CD4-positive, alpha-beta T cell treated with Interleukin-6 for 4 hours (primary cell): ENCODE measurements around the gene ATP8B2.
"Not testable (repeated sequence)": the region's sequence is repeated elsewhere in the genome, so short reads cannot be mapped to it uniquely, and the experiment has no call there.

Experiments
- DNase-seq: peaks from one replicate; pipeline ENCODE4 v3.0.0-alpha.2; 2020; ENCODE audit warnings: mixed read lengths

The ATP8B2 gene

DNA sequence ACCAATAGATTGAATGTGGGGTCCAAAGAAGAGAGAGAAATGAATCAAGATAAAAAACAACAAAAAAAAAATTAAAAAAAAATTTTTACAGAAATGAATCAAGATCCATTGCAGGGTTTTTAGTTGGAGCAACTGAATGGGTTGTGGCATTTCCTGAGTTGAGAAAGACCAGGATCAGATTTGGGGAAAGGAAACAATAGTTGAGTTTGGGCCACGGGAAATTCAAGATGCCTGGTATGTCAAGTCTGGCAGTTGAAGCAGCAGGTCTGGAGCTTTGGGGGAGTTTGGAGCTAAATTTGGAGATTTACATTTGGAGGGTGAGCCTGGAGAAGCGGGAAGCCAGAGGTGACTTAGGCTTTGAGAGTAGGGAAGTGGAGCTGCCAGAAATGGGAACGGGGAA lies 22.6 kb downstream of the ATP8B2 start:
- DNase-seq: no peak

DNA sequence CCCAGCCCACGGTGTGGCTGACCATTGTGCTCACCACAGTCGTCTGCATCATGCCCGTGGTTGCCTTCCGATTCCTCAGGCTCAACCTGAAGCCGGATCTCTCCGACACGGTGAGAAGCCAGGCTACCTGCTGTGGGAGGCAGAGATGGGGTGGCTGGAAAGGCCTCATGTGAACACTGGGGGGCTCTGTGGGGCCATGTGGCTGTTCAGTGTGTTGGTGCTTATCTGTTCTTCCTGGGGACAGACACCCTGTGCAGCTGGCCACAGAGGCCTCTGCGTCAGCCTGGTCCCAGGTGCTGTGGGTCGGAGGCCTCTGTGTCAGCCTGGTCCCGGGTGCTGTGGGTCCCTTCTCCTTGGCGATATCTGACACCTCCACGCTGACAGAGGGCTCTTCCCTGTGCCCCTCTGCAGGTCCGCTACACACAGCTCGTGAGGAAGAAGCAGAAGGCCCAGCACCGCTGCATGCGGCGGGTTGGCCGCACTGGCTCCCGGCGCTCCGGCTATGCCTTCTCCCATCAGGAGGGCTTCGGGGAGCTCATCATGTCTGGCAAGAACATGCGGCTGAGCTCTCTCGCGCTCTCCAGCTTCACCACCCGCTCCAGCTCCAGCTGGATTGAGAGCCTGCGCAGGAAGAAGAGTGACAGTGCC lies 23.2 kb downstream of the ATP8B2 start:
- no peak for DNase-seq

DNA sequence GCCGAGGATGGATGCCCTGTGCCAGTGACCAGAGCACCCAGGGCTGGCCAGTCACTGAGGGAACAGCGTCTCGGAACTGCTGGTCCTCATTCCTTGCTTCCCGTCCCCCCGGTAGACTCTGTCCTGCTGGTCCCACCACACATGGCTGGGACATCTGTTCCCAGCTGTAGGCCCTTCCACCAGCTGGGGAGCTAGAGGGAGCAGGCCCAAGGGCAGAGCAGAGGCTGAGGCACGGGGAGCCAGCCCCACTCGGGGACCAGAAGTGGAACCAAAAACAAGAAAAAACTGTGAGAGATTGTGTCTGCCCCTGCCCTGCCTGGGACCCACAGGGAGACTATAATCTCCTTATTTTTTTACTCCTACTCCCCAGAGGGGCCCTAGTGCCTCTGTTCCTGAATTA lies 23.8 kb downstream of the ATP8B2 start:
- no peak for DNase-seq

DNA sequence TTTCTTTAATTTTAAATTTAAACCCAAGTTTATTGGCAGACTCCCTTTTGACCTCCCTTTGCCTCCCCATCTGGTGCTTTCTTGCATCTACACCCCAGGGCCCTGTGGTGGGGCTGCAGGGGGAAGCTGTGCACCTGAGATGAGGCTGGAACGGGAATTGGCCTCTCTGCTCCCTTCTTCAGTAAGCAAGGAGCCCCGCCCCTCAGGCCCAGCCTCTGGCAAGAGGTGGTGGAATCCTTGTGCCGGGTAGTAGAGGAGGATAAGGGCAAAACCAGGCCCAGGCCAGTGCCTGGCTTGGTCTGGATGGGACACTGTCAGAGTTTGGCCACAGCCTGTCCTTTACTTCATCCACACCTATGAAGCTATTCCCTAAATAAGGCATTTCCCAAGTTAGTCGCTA lies 25.1 kb downstream of the ATP8B2 start:
- DNase-seq: no peak

DNA sequence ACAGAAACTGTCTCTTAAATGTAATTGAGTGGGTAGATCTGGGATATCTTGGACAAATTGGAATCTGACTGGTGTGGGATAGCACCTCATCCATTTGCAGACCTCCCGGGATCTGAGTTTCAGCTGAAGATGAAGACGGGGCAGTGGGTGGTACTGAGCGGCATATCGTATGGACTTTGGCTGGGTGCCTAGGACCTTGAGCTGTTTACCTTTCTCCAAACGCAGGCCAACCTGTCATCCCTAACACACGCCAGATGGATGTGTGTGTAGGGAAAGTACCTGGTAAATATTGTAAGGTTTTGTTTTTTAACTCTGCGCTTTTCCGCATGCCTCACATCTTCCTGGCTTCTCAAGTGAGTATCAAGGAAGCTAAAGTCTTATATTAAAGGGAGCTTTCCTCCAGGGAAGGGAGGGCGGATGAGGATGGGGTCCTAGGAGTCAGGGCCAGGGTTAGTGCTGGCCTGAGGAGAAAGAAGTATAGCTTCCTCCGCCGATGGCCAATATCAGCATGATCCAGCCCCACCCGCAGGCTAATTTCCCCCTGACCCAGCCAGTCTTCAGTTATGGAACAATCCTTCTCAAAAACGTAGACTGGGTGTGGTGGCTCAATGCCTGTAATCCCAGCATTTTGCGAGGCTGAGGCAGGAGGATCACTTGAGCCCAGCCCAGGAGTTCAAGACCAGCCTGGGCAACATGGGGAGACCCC lies 26.2 kb downstream of the ATP8B2 start:
- DNase-seq: no peak

DNA sequence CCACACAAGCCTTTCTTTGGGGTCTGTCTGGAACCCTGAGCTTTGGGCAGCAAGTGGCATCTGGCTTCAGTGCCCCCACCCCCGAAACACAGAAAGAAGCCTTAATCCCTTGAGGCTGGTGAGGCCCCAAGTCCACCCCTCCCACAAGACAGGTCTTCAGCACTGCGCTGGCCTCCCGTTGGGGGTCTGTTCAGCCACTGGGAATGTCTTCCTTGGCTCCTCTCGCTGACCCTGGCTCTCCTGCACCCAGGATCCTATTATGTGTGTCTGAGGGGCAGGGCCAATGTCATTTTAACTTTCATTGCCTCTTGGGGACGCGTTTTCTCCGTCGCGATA lies 26.9 kb downstream of the ATP8B2 start:
- no peak for DNase-seq

DNA sequence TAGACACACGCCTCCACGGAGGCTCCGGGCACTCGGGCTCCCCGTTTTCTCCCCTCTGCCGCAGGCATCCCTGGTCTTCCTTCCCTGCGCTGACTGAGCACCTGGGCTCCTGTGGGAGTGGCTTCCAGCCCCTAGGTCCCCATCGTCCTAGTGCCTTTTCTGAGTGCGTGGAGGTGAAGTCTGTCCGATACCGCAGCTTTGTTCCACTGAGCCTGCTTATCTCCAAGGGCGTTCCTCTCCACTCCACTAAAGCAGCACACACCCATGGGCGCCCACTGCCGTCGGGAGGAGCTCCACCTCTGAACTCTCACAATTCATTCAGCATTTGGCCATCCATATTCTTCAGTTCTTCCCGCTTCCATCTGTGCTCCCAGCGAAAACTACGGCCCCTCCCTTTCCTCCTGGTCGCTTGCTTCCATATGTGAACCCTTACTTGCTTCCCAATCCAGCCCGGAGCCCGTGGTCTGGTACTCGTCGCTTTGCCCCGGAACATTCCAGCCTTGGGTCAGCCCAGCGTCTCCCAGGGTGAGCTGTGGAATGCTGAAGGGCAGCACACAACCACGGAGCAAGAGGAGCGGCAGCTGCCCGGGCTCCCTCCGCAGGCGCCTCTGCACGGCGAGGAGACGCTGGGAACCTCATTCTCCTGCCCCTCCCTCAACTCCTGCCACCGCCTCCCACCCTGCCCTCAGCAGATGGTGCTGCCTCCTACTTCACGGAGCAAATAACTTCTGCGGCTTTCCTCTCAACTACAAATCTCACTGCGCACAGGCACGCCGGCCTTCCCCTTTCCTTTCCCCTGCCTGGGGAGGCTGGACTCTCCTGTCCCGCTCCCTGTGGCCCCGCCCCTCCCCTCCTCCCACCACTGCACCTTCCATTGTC lies 27.5 kb downstream of the ATP8B2 start:
- DNase-seq: peak; percentile 71

DNA sequence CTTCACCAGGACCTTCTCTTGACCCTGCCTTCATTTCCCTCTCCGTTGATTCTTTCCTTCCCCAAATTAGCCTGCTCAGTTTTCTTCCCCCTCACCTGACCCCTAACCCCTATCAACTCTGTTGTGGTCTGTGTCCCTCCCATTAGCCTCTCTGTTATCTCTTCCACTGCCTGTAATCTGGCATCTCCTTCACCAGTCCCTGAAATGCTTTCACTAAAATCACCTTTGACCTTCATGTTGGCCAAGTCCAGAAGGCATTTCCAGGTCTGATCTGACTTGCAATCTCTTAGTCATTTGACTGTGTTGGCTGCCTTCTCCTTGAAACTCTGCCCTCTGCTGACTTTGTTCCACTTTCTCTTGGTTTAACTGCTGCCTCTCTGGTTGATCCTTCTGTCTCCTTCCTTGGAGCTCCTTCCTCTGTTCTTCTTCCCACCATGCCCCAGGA lies 28.2 kb downstream of the ATP8B2 start:
- DNase-seq: peak; percentile 45

DNA sequence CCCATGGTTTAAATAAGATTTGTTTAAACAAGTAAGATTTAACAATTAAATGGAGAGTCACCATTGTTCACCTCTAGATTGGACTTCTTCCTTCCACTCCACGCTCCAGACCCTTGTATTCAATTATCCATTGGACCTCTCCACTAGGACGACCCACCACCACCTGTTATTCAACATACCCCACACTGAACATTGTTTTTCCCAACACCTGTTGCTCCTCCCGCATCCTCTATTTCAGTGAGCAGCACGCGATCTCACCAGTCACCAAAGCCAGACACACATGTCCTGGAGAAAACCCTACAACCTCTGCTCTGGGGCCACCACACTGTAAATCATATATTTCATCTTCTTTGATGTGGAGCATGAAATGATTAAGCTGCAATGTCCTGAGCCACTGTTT lies 28.6 kb downstream of the ATP8B2 start:
- no peak for DNase-seq

DNA sequence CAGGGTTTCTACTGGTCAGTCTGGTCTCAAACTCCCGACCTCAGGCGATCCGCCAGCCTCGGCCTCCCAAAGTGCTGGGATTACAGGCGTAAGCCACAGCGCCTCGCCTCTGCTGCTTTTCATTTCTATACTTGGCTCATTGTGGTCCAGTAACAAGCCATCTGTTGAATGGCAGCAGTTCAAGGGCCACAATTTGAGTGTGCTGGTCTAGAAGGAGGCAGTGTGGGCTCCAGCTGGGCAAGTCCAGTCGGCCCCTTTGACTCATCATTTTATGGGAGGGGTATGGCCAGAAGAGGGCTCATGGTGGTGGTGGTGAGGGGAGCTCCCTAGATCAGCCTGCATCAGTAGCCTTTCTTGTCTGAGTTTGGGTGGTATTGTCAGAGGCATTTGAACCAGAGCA lies 33.2 kb downstream of the ATP8B2 start:
- DNase-seq: no peak

DNA sequence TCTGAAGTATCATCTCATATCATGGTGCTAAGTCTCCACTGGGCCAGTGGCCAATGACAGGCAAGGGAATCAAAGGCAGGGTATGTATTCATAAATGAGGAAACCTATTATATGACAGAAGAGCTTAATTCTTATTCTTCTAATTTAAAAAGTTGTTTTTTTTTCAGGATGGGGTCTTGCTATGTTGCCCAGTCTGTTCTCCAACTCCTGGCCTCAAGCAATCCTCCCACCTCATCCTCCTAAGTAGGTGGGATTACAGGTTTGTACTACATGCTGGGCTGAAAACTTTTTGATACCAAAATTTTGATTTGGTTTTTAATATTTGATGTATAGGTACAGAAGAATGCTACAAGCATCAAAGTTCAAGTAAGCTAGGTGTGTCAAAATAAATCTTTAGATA lies 35.0 kb downstream of the ATP8B2 start:
- no peak for DNase-seq

DNA sequence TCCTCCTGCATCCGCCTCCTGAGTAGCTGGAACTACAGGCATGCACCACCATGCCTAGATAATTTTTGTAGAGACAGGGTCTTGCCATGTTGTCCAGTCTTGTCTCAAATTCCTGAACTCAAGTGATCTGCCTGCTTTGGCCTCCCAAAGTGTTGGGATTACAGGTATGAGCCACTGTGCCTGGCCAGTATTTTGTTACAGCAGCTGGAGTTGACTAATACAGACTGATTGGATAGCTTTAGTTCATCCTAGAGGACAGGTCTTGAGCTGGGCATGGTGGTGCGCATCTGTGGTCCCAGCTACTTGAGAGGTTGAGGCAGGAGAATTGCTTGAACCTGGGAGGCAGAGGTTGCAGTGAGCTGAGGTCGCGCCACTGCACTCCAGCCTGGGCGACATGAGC lies 35.6 kb downstream of the ATP8B2 start:
- DNase-seq: not testable (repeated sequence)

DNA sequence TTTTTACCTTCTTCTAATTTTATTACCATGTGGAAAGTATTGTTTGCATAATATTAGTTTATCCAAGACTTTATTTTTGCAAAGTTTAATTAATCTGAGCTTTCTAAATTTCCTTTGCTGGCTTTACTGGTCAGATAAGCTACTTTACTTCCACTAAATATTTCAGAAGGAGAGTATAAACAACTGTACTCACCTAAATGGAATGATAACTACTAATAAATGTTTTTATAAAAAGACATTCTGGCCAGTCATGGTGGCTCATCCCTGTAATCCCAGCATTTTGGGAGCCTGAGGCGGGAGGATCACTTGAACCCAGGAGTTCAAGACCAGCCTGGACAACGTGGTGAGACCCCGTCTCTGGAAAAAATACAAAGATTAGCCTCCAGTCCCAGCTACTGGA lies 36.0 kb downstream of the ATP8B2 start:
- DNase-seq: no peak

DNA sequence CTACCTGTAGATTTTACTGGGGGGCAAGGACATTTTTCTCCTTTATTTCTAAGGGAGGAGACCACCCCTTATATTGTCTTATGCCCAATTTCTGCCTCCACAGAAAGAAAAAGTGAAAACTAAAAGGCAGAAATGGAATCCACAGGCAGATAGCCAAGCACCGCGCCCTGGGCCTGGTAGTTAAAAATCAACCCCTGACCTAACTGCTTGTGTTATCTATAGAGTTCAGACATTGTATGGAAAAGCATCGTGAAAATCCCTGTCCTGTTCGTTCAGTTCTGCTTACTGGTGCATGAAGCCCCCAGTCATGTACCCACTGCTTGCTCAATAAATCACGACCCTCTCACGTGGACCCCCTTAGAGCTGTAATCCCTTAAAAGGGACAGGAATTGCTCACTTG lies 46.1 kb downstream of the ATP8B2 start:
- no peak for DNase-seq

DNA sequence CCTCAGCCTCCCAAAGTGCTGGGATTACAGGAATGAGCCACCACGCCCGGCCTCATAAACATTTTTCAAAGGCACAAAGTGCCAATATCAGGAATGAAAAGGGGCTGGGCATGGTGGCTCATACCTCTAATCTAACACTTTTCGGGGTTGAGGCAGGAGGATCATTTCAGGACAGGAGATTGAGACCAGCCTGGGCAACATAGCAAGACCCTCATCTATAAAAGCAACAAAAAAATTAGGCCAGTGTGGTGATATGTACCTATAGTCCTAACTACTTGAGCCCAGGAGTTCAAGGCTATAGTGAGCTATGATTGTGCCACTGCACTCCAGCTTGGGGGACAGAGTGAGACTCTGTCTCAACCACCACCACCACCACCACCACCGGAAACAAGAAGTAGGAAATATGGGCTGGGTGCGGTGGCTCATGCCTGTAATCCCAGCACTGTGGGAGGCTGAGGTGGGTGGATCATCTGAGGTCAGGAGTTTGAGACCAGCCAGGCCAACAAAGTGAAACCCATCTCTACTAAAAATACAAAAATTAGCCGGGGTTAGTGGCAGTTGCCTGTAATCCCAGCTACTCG lies 48.5 kb downstream of the ATP8B2 start:
- not testable (repeated sequence) for DNase-seq

DNA sequence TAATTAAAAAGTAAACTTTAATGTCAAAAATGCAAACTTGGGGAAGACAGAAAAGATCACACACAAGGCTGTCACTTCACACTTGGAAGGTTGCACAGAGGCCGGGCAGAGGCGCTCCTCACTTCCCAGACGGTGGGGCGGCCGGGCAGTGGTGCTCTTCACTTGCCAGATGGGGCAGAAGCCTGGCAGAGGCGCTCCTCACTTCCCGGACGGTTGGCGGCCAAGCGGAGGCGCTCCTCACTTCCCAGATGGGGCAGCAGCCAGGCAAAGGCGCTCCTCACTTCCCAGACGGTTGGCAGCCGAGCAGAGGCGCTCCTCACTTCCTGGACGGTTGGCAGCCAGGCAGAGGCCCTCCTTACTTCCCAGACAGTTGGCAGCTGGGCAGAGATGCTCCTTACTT lies 54.0 kb downstream of the ATP8B2 start:
- no peak for DNase-seq

DNA sequence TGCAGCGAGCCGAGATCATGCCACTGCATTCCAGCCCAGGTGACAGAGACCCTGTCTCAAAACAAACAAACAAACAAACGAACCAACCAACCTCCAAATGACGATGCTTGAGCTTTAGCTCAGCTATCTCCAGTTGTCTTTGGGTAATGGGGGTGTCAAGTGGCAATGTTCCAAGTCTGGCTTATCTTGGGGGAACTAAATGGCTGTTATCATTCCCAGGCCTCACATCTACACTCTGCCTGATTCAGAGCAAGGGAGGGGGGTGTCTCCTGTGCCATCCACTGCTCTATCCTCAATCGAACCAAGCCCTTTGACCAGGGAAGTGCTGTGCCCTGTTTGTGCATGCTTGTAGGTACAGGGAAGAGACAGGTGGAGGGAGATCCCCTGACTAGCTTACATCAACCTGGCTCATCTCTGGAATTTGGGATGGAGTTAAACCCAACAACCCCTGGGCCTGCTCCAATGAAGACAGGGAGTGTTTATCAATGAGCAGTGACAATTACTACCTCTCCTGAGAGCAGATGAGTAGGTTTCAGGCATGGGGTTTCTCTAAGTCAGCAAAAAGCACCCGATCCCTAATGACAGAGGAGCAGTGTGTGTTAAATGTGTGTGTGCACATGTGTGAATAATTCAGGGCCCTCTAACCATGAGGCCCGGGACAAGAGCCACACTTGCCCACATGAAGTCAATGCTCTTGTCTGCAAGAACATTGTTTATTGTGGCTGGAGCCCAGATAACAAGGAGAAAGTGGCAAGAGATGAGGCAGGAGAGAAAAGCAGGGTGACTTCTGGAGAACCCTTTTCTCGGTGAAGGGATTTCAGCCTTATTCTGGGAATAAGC lies 59.5 kb downstream of the ATP8B2 start:
- no peak for DNase-seq

DNA sequence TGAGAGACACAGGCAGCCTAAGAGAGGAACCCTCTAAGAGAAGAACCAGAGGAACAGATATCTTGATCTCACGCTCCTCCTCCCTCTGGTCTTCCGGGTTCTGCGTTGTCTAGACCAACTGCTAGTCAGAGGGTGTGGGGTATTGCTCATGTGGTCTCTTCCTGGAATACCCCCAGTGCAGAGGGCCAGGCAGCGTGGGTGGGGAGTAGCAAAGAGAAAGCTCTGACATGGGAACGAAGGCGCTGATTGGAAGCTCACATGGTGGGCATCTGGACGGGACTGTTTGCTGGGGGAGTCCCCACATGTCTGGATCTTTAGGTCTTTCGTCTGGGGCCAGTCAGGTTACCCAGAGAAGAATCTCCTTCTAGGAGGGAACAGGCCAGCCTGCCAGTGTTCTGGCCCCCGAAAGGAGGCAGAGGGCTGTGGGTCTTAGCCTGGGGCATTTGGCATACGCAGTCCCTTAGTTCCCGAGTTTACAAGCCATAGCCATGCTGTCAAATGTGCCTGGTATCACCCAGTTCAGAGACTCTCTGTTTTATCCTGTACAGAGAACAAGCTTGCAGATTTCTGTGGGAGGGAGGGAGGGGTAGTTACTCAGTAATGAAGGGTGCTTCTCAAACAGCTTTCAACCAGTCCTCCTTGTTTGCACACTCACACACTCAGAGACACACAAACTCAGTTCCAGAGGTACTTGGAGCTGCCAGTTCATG lies 61.5 kb downstream of the ATP8B2 start:
- peak; percentile 82 for DNase-seq

DNA sequence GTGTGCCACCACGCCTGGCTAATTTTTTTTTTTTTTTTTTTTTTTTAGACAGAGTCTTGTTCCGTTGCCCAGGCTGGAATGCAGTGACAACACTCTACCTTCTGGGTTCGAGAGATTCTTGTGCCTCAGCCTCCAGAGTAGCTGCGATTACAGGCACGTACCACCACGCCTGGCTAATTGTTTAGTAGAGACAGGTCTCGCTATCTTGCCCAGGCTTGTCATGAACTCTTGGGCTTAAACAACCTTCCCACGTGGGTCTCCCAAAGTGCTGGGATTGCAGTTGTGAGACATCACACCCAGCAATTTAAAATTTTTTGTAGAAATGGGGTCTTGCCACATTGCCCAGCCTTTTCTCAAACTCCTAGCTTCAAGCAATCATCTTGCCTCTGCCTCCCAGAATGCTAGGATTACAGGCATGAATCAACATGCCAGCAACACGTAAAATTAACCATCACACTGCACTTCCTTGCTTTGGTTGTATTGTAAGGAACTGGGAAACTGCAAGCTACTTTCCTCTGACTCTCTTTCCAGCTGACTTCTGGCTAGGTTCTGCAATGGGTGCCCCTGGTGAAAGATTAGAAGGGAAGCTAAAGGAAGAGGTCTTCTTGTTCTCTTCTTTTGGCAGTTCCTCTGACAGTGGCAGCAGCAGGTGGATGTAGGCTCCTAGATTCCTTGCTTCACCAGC lies 65.9 kb downstream of the ATP8B2 start:
- DNase-seq: no peak

DNA sequence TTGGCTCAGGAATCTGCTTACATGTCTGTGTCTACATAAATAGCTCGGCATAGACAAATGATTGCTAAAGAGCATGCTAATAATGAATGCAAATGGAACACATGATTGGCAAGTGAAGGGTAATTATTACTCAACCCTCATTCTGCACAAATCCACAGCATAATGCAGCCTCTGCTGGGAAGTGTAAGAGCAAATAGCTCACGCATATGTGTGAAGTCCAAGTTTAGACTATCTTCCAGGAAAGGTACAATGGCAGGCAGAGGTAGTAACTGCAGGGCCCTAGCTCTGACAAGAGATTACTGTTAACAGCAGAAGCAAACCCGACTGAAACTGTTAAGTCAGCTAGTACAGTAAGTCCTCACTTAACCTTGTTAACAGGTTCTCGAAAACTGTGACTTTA lies 72.8 kb downstream of the ATP8B2 start:
- no peak for DNase-seq

DNA sequence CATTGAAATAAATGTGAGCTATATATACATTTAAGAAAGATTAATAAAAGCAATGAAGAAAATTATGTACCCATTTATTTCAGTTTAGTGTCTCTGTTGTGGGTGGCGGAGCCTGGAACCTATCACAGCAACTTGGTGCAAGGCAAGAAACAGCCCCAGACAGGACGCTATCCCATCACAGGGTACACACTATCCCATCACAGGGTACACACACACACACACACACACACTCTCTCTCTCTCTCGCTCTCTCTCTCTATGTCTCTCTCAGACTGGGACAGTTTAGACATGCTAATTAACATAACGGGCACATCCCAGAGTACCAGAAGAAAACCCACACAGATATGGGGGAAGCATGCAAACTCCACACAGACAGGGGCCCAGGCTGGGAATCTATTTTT lies 73.4 kb downstream of the ATP8B2 start:
- no peak for DNase-seq
